ENCODE measurements around the gene NUAK2. TPM values are rescaled to one million over a fixed set of nuclear protein-coding genes. Genes with fewer than 3 reads are reported as not detected.
A peak's percentile ranks its signal among the peaks of the same experiment; 100 is the strongest.

NUAK2 gene
- total RNA-seq, 2 donors from 2014 or later = 11.2 to 20.8 TPM

- intact Hi-C loops (cut with DNase I) = no loop called here
- no peak overlapping the region for H3K4me3 ChIP-seq
- peak; percentile 59 for ATAC-seq
These were observed 2.2 kb downstream of the NUAK2 start for GRCh38 chr1:205319081-205320018.

GRCh38 chr1:205318231-205318991 is 3.1 kb downstream of the NUAK2 start:
- Histone ChIP-seq H3K27me3 (no peaks in the 10 kb centered on the region), H3K4me1 (peaks cover 85% of the 10 kb centered on the region), H3K4me3 (no peak overlapping the region), H3K9me3 (no peaks in the 10 kb centered on the region), H3K27ac (peak overlapping the region; percentile 60 to 95 (median 92)), H3K36me3 (replicated peaks in 1 of 2; ENCODE audit: insufficient read depth in 1 of 2, low read depth in 2 of 2) (no peaks in the 10 kb centered on the region)
- no peak for TF ChIP-seq CTCF (IDR thresholded peaks at IDR 0.05)
- no peak for TF ChIP-seq POLR2A (IDR thresholded peaks at IDR 0.05)
- DNase-seq = peak in 2 of 4 donors; percentile 41 to 57
- ATAC-seq = no peak
- intact Hi-C loops (cut with DNase I) = no loop called here
- 30% methylated on average over 5 to 6 of the region's 6 CpGs for WGBS, 2 donors

More at GRCh38 chr1:205319081-205320018, 2.2 kb downstream of the NUAK2 start:
- DNase-seq = peak; percentile 89 to 95 (median 94)
- Histone ChIP-seq H3K9me3 (no peaks in the 10 kb centered on the region), H3K36me3 (replicated peaks in 1 of 2; ENCODE audit: insufficient read depth in 1 of 2, low read depth in 2 of 2) (no peaks in the 10 kb centered on the region), H3K27ac (peak overlapping the region; percentile 60 to 95 (median 92)), H3K4me1 (peaks cover 82% of the 10 kb centered on the region), H3K27me3 (no peaks in the 10 kb centered on the region)
- TF ChIP-seq POLR2A (IDR thresholded peaks at IDR 0.05) = peak in 2 of 3 donors; percentile 44 to 49
- no peak for TF ChIP-seq CTCF (IDR thresholded peaks at IDR 0.05)
- 6% methylated on average over 6 of the region's 6 CpGs for WGBS, 2 donors

- Histone ChIP-seq H3K27ac (peak overlapping the region; percentile 60 to 95 (median 92)), H3K36me3 (replicated peaks in 1 of 2; ENCODE audit: insufficient read depth in 1 of 2, low read depth in 2 of 2) (no peaks in the 10 kb centered on the region), H3K4me3 (no peak overlapping the region), H3K9me3 (no peaks in the 10 kb centered on the region), H3K27me3 (no peaks in the 10 kb centered on the region), H3K4me1 (peaks cover 89% of the 10 kb centered on the region)
- intact Hi-C loops (cut with DNase I) = no loop called here
- ATAC-seq = peak; percentile 72
- TF ChIP-seq POLR2A (IDR thresholded peaks at IDR 0.05) = peak in 2 of 3 donors; percentile 36 to 39
- peak in 3 of 7 experiments; percentile 29 to 39 (median 31) for TF ChIP-seq CTCF (IDR thresholded peaks at IDR 0.05)
- DNase-seq = peak; percentile 95 to 98 (median 97)
- WGBS, 2 donors = 5 to 7% methylated on average over 3 to 7 of the region's 7 CpGs
These were observed 4.1 kb downstream of the NUAK2 start for GRCh38 chr1:205317311-205317917.

- WGBS, 2 donors = 11 to 18% methylated on average over 2 of the region's 2 CpGs
- ATAC-seq (no peak), DNase-seq (no peak)
- intact Hi-C loops (cut with DNase I) = no loop called here
- Histone ChIP-seq H3K27me3 (no peaks in the 10 kb centered on the region), H3K9me3 (no peaks in the 10 kb centered on the region), H3K36me3 (replicated peaks in 1 of 2; ENCODE audit: insufficient read depth in 1 of 2, low read depth in 2 of 2) (no peaks in the 10 kb centered on the region), H3K4me1 (peaks cover 80% of the 10 kb centered on the region), H3K4me3 (no peak overlapping the region), H3K27ac (peak overlapping the region; percentile 11 to 95 (median 92))
- TF ChIP-seq CTCF (IDR thresholded peaks at IDR 0.05) (no peak), POLR2A (IDR thresholded peaks at IDR 0.05) (no peak)
These were observed 5.4 kb downstream of the NUAK2 start for GRCh38 chr1:205316161-205316566.

Measured in body of pancreas (tissue), 4 donors.